ENCODE results near the gene ALPK3.

Gene ALPK3

GRCh38 chr15:84921121-84921520 lies 104.0 kb downstream of the ALPK3 start:
- no peak for DNase-seq (ENCODE audit: low read depth)

- DNase-seq (ENCODE audit: low read depth), result no peak
Observed at GRCh38 chr15:84922530-84922929, 105.4 kb downstream of the ALPK3 start.

Measured in T-helper 22 cell (primary cell).